Measurements from ENCODE around the gene PRKAG2. TPM values are rescaled to one million over a fixed set of nuclear protein-coding genes. Genes with fewer than 3 reads are reported as not detected.

PRKAG2 gene
- total RNA-seq, 4 donors from 2014 or later = 25.1 to 57.8 (median 46.7) TPM

DNA sequence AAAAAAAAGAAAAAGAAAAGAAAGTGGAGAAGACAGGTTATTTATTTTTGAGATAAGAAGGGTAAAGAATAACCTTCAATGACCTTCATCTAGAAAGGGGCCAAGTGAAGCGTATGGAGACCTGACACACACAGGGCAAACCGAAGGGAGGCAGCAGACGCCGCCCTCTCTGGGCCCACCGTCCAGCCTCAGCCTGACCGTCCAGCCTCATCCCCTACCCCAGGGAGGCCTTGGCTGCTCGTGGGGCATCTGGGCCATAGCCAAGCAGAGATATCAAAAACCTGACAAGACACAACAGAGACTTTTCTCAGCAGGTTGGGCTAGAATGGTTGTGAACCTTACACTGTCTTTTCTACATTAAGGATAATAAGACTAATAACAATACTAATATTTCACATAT is 10.9 kb downstream of the PRKAG2 start:
- Histone ChIP-seq H3K27me3 (no peaks in the 10 kb centered on the region), H3K27ac (no peak overlapping the region), H3K9me3 (no peaks in the 10 kb centered on the region), H3K4me1 (peaks cover 0 to 33% (median 11%) of the 10 kb centered on the region in 4 donors), H3K4me3 (no peak overlapping the region), H3K36me3 (no peaks in the 10 kb centered on the region)
- WGBS, 2 donors (ENCODE audit: low coverage in 1 of 2) = 92 to 95% methylated on average over 6 to 7 of the region's 7 CpGs
- DNase-seq = no peak
- in situ Hi-C loops (cut with MboI; ENCODE audit: low pct_ligation_motif_present in 1 of 4, low pct_unique_long_range_greater_than_20kb in 1 of 4, low sequenced_read_pairs in 3 of 4) (no loop called here), intact Hi-C loops (cut with DNase I; ENCODE audit: low total_unique reads) (loop anchor here (10.0 kb wide), 1 partner anchor 71 kb away; no protein-coding TSS in a partner anchor)
- TF ChIP-seq EP300 (IDR thresholded peaks at IDR 0.05; ENCODE audit: low read depth) = no peak
- no peak for TF ChIP-seq POLR2A (IDR thresholded peaks at IDR 0.05)
- no peak for TF ChIP-seq POLR2AphosphoS5 (IDR thresholded peaks at IDR 0.05)
- TF ChIP-seq, protein P1, sequence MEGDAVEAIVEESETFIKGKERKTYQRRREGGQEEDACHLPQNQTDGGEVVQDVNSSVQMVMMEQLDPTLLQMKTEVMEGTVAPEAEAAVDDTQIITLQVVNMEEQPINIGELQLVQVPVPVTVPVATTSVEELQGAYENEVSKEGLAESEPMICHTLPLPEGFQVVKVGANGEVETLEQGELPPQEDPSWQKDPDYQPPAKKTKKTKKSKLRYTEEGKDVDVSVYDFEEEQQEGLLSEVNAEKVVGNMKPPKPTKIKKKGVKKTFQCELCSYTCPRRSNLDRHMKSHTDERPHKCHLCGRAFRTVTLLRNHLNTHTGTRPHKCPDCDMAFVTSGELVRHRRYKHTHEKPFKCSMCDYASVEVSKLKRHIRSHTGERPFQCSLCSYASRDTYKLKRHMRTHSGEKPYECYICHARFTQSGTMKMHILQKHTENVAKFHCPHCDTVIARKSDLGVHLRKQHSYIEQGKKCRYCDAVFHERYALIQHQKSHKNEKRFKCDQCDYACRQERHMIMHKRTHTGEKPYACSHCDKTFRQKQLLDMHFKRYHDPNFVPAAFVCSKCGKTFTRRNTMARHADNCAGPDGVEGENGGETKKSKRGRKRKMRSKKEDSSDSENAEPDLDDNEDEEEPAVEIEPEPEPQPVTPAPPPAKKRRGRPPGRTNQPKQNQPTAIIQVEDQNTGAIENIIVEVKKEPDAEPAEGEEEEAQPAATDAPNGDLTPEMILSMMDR (IDR thresholded peaks at IDR 0.05) = no peak

- in situ Hi-C loops (cut with MboI; ENCODE audit: low pct_ligation_motif_present in 1 of 4, low pct_unique_long_range_greater_than_20kb in 1 of 4, low sequenced_read_pairs in 3 of 4) (no loop called here), intact Hi-C loops (cut with DNase I; ENCODE audit: low total_unique reads) (loop anchor here (10.0 kb wide), 1 partner anchor 70 kb away; no protein-coding TSS in a partner anchor)
- DNase-seq = no peak
- Histone ChIP-seq H3K27ac (no peak overlapping the region), H3K27me3 (no peaks in the 10 kb centered on the region), H3K36me3 (no peaks in the 10 kb centered on the region), H3K9me3 (no peaks in the 10 kb centered on the region), H3K4me1 (peaks cover 0 to 29% (median 11%) of the 10 kb centered on the region in 4 donors), H3K4me3 (no peak overlapping the region)
- no peak for TF ChIP-seq EP300 (IDR thresholded peaks at IDR 0.05; ENCODE audit: low read depth)
- no peak for TF ChIP-seq POLR2AphosphoS5 (IDR thresholded peaks at IDR 0.05)
- no peak for TF ChIP-seq POLR2A (IDR thresholded peaks at IDR 0.05)
- TF ChIP-seq, protein P1 (IDR thresholded peaks at IDR 0.05) = no peak
- 89 to 94% methylated on average over 6 to 16 of the region's 16 CpGs for WGBS, 2 donors (ENCODE audit: low coverage in 1 of 2)
These were observed 11.7 kb downstream of the PRKAG2 start for GRCh38 chr7:151865070-151865670.

- Histone ChIP-seq H3K4me3 (no peak overlapping the region), H3K4me1 (peaks cover 0 to 24% (median 10%) of the 10 kb centered on the region in 4 donors), H3K36me3 (no peaks in the 10 kb centered on the region), H3K27ac (no peak overlapping the region), H3K27me3 (no peaks in the 10 kb centered on the region), H3K9me3 (no peaks in the 10 kb centered on the region)
- 60 to 86% methylated on average over 1 to 6 of the region's 6 CpGs for WGBS, 2 donors (ENCODE audit: low coverage in 1 of 2)
- DNase-seq = no peak
- in situ Hi-C loops (cut with MboI; ENCODE audit: low pct_ligation_motif_present in 1 of 4, low pct_unique_long_range_greater_than_20kb in 1 of 4, low sequenced_read_pairs in 3 of 4) (no loop called here), intact Hi-C loops (cut with DNase I; ENCODE audit: low total_unique reads) (loop anchor here (10.0 kb wide), 1 partner anchor 70 kb away; no protein-coding TSS in a partner anchor)
- no peak for TF ChIP-seq POLR2AphosphoS5 (IDR thresholded peaks at IDR 0.05)
- TF ChIP-seq, protein P1 (IDR thresholded peaks at IDR 0.05) = no peak
- TF ChIP-seq POLR2A (IDR thresholded peaks at IDR 0.05) = no peak
- no peak for TF ChIP-seq EP300 (IDR thresholded peaks at IDR 0.05; ENCODE audit: low read depth)
These were observed 12.4 kb downstream of the PRKAG2 start for GRCh38 chr7:151864561-151864960.

DNA sequence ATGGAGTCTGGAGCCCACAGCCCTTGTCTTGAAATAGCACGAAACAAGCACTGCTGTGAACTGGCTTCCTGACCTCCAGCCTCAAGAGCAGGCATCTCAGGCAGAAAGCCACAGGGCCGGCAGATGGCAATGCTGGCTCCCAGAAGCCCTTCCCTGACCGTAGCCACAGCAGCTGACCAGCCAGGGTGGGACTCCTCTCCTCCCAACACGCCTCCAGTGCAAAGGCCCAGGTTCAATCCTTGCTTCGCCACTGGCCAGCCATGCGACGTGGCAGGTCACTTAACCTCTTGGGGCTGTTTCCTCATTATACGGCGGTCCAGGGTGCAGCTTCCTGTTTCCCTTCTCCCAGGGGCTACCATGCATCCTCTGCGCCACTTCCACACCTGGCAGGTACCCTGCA is 12.8 kb downstream of the PRKAG2 start:
- TF ChIP-seq POLR2AphosphoS5 (IDR thresholded peaks at IDR 0.05) (no peak), EP300 (IDR thresholded peaks at IDR 0.05; ENCODE audit: low read depth) (no peak), POLR2A (IDR thresholded peaks at IDR 0.05) (no peak)
- TF ChIP-seq, protein P1 (IDR thresholded peaks at IDR 0.05) = no peak
- Histone ChIP-seq H3K9me3 (no peaks in the 10 kb centered on the region), H3K4me3 (no peak overlapping the region), H3K36me3 (no peaks in the 10 kb centered on the region), H3K4me1 (peaks cover 0 to 19% (median 7%) of the 10 kb centered on the region in 4 donors), H3K27me3 (no peaks in the 10 kb centered on the region), H3K27ac (no peak overlapping the region)
- no peak for DNase-seq
- intact Hi-C loops (cut with DNase I; ENCODE audit: low total_unique reads) (loop anchor here (10.0 kb wide), 1 partner anchor 69 kb away; no protein-coding TSS in a partner anchor), in situ Hi-C loops (cut with MboI; ENCODE audit: low pct_ligation_motif_present in 1 of 4, low pct_unique_long_range_greater_than_20kb in 1 of 4, low sequenced_read_pairs in 3 of 4) (no loop called here)
- WGBS, 2 donors (ENCODE audit: low coverage in 1 of 2) = 79% methylated on average over 10 of the region's 10 CpGs; no CpG with 5 or more reads in 1 of the 2 donors

Measured in transverse colon (tissue), 4 donors.